A172 (cell line): Measurements from ENCODE around the gene NCDN. TPM values are rescaled to one million over a fixed set of nuclear protein-coding genes. Genes with fewer than 3 reads are reported as not detected.
A peak's percentile ranks its signal among the peaks of the same experiment; 100 is the strongest.
"Not testable (repeated sequence)": the region's sequence is repeated elsewhere in the genome, so short reads cannot be mapped to it uniquely, and the experiment has no call there.

Experiments
- DNase-seq: peaks from one replicate; pipeline ENCODE4 v3.0.0-alpha.2; 2015; ENCODE audit warnings: low spot score
- total RNA-seq: library from RNA; depleted of rRNA; stranded (reverse); fragments of >200 nt; shearing (Covaris generic); gene quantifications from 2 replicates; pipeline ENCODE4 v1.2.3, GENCODE V29; 2014

The NCDN gene
- total RNA-seq, 1 experiment from 2014 or later, result 8.0 TPM

GRCh38 chr1:35570589-35571137 lies 13.1 kb downstream of the NCDN start:
- peak; percentile 50 for DNase-seq

GRCh38 chr1:35571263-35571662 lies 13.7 kb downstream of the NCDN start:
- no peak for DNase-seq

GRCh38 chr1:35572296-35572695 lies 14.7 kb downstream of the NCDN start:
- DNase-seq, result no peak

- DNase-seq, result no peak
Measured at GRCh38 chr1:35573198-35574124, 15.9 kb downstream of the NCDN start, which contains the start of gene TFAP2E. TSS of gene TFAP2E (plus strand) at chr1:35573314. CDS start at chr1:35573578, 264 bp downstream.

GRCh38 chr1:35574125-35574654 lies 16.6 kb downstream of the NCDN start:
- DNase-seq, result no peak

GRCh38 chr1:35574655-35575415 lies 17.2 kb downstream of the NCDN start:
- no peak for DNase-seq

GRCh38 chr1:35575416-35575958 lies 17.9 kb downstream of the NCDN start:
- DNase-seq, result no peak

GRCh38 chr1:35576061-35576765 lies 18.6 kb downstream of the NCDN start:
- no peak for DNase-seq

GRCh38 chr1:35576766-35577070 lies 19.1 kb downstream of the NCDN start:
- DNase-seq, result not testable (repeated sequence)

- no peak for DNase-seq
Measured at GRCh38 chr1:35577071-35577998, 19.7 kb downstream of the NCDN start.

- DNase-seq, result no peak
Measured at GRCh38 chr1:35580949-35581388, 23.4 kb downstream of the NCDN start.

GRCh38 chr1:35581621-35582020 lies 24.0 kb downstream of the NCDN start:
- not testable (repeated sequence) for DNase-seq

- DNase-seq, result no peak
Measured at GRCh38 chr1:35585281-35585680, 27.7 kb downstream of the NCDN start.

- not testable (repeated sequence) for DNase-seq
Measured at GRCh38 chr1:35585805-35586204, 28.2 kb downstream of the NCDN start.

GRCh38 chr1:35586808-35587207 lies 29.2 kb downstream of the NCDN start:
- DNase-seq, result no peak

GRCh38 chr1:35587736-35588135 lies 30.1 kb downstream of the NCDN start:
- no peak for DNase-seq

GRCh38 chr1:35588197-35588910 lies 30.8 kb downstream of the NCDN start:
- DNase-seq, result no peak

- no peak for DNase-seq
Measured at GRCh38 chr1:35589516-35590427, 32.2 kb downstream of the NCDN start.
